HT-29 (cell line): ENCODE data around the gene AKAP9. TPM values are rescaled to one million over a fixed set of nuclear protein-coding genes. Genes with fewer than 3 reads are reported as not detected.
"Not testable (repeated sequence)": the region's sequence is repeated elsewhere in the genome, so short reads cannot be mapped to it uniquely, and the experiment has no call there.

Experiments
- DNase-seq: peaks from one replicate; pipeline ENCODE4 v3.0.0-alpha.2; 2015; ENCODE audit warnings: low spot score
- total RNA-seq: library from RNA; depleted of rRNA; stranded (reverse); fragments of >200 nt; shearing (Covaris generic); gene quantifications from 2 replicates; pipeline ENCODE4 v1.2.3, GENCODE V29; 2014; rRNA removed

AKAP9 gene
- 30.2 and 32.8 TPM in 2 replicates for total RNA-seq

DNA sequence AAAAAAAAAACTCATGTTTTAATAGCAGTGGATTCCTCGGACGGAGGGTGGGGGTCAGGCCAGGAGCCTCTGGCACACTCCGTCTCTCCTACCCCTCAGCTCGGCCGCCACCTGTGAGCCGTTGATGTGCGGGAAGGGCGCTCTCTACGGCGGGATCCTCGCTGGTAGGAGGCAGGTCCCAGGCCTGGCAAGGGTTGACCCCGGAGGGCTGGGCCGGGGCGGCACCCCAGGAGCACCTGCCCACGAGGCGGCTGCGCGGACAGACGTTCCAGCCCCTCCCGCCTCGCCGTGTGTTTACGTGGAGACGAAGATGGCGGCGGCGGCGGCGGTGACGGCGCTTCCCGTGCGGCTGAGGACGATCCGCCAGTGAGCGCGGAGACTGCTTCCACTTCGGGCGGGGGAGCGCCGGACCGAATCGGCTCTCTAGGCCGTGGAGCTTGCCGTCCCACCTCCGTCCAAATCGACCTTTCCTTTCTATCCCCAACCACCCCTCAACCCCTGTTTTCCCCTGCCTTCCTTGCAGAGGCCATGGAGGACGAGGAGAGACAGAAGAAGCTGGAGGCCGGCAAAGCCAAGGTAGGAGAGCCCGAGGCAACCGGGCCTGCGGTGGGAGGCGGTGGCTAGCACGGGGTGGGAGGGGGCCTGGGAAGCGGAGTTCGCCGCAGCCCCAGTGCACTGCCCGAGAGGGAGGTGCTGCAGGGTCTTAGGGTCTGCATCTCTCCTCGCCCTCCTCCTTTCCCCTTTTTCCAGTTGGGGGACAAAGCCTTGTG, at the start of gene AKAP9:
Gene AKAP9, plus strand, starts transcription at position 291 of the 770 bp plus-strand sequence. Its CDS starts 238 bp downstream, at position 529.
- DNase-seq: peak; percentile 91

GRCh38 chr7:91892099-91892705, 48.5 kb upstream of the AKAP9 start:
- no peak for DNase-seq

DNA sequence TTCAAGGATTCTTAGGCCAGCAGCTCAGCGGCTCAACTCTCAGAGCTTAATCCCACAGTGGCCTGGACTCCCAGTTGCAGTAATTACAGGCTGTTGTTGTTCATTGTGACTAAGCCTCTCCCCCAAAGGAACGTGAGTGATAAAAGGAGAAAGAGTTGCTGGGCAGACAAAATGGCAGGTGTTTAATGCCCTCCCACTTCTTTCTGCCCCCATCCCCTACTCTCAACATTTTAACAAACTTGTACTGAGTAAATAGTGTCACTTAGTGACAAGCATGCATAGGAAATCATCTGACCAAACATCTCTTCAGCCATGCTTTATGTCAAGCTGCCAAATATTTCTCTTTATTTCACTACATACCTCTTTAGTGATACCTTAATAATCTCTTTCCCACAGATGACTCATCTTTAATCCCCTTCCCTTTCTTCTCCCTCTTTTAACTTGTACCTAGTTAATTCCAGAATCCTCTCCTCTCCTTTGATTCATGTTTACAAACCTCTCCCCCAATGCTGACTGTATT, 47.8 kb upstream of the AKAP9 start:
- no peak for DNase-seq

DNA sequence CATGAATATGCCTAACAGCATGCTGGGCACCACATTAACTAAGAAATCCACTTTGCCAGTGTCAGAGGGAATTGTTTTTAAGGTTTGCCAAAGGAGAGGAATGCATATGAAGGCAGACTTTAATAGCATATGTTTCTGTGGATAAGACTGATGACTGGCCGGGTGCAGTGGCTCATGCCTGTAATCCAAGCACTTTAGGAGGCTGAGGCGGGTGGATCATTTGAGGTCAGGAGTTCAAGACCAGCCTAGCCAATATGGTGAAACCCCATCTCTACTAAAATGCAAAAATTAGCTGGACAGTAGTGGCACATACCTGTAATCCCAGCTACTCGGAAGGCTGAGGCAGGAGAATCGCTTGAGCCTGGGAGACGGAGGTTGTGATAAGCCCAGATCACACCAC, 47.0 kb upstream of the AKAP9 start:
- DNase-seq: not testable (repeated sequence)

- DNase-seq: no peak
These were observed 45.7 kb upstream of the AKAP9 start for GRCh38 chr7:91894781-91895480.

DNA sequence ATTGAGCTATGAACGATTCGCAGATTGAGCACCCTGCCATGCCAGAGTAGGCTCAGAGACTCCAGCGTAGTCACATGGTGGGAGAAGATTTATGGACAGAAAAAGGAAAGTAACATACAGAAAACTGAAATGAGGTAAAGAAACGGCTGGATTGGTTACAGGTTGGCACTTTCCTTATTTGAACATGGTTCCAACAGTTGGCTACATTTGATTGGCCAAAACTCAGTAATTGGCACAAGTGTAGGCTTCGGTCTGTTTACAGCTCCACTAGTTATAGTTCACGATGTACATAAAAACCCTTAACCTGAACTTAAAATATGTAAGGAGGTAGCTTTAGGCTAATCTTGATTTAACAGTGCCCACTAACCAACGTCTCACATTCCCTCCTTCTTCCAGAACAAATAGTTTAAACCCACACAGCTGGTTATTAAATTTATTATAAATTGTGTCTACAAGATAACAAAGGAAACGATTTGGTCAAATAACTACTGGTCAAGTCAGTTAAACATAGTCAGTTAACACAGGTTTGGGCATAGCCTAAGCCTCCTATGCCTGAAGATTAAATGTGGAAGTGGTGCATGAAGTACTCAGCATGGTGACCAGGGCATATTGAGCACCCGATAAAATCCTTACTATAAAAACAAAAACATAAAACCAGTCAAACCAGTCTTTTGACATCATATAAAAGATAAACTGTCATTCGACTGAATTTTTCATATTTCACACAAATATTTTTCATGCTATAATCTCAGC, 42.2 kb upstream of the AKAP9 start:
- no peak for DNase-seq

- no peak for DNase-seq
These were observed 41.1 kb upstream of the AKAP9 start for GRCh38 chr7:91899563-91899962.

DNA sequence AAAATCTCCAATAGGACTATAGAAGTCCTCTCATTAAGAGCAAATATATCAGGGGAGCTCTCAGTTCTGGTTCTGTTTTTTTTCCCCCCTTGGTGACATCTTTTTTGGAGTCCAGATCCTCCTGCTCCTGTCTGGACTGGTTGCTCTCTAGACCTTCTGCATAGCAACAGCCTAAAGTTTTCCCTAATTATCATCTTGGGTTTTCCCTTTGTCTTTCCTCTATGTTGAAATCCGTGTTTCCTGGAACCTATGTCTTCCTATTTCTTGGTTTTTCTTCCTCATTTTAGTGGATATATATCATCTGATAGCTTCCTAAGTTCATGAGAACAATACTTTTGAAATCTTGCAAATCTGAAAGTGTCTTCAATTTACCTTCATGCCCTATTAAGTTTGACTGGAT, 30.5 kb upstream of the AKAP9 start:
- no peak for DNase-seq

DNA sequence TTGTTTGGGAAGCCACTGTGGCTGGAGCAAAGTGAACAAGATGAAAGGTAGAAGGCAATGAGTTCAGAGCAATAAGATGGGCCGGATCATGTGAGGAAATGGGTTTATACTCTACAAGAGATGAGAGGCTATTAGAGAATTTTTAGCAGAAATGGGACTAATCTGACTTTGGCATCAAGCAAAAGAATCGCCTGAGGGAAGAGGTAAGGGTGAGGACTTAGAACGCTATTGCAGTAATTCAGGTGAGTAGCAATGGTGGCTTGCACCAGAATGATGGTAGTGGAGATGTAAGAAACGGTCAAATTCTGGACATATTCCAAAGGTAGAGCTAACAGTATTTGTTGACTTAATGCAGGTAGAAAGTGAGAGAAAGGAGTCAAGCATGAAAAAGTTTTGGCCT, 29.5 kb upstream of the AKAP9 start:
- DNase-seq: no peak

GRCh38 chr7:91912494-91912893, 28.2 kb upstream of the AKAP9 start:
- no peak for DNase-seq

DNA sequence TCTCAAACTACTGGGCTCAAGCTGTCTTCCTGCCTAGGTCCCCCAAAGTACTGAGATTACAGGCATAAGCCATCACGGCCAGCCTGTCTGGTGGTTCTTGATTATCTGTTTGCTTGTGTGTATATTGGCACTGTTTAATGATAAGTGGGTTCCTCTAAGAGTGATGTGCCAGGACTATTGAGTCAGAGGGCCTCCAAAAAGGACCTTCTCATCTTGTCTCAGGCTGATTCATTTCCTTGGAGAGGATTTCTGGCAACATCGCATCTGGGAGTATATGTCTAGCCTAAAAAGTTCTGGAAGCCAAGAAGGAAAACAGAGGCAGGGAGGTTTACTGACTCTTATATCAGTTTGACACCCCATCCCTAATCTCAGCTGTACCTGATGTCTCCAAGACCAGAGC, 27.1 kb upstream of the AKAP9 start:
- no peak for DNase-seq

- no peak for DNase-seq
These were observed 25.1 kb upstream of the AKAP9 start for GRCh38 chr7:91915401-91916050.

DNA sequence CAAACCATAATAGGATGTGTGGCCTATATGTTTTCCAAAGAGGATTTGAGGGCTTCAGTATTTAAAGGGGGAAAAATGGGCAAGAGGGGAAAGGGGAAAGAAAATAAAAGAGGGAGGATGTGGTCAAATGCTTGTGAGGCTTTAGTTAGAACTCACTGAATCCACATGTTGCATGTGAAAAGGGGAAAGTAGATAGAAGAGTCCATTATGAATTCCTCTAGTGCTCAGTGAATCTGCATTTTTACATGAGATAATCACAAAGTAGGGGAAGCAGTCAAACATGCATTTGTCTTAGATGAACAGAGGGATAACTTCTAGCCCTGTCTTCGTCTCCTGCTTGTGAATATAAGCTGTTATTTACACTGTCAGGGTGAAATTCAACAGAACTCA, 24.6 kb upstream of the AKAP9 start:
- DNase-seq: no peak

- no peak for DNase-seq
These were observed 22.3 kb upstream of the AKAP9 start for GRCh38 chr7:91918356-91918755.

- no peak for DNase-seq
These were observed 17.8 kb upstream of the AKAP9 start for GRCh38 chr7:91922857-91923256.

GRCh38 chr7:91927912-91928311, 12.8 kb upstream of the AKAP9 start:
- no peak for DNase-seq

DNA sequence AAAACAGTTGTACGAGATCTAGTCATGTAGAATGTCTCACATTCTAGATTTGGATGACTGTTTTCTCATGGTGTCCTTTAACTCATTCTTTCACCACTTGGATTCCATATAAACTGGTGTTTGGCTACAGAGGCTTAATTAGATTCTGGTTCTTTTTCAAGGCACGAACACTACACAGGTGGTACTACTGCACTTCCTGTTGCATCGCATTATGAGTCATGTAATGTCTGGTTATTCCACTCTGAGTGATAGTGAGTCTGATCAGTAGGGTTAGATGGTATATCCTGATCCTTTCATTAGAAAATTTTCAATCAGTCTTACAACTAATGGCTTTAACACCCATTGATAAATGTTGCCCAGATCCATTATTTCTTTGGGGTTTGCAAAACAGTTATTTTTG, 11.2 kb upstream of the AKAP9 start:
- peak; percentile 43 for DNase-seq

DNA sequence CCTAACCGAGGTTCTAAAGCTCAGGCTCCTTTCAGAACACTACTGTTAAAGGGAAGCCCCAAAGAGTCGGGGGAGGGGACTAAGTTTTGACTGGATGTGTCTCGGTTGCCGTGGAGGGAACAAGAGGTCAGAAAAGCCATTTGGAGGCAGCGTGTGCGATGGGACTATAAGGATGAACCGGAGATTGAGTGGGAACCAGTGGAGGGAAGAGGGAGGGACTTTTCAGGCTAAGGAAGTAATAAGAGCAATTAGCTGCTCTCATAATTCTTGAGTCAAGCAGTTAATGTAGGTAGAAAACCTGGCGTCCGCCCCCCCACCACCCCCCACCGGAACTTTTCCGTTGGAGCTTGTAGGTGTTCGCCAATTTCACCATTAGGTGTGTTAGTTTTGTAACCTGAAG, 491 bp upstream of the AKAP9 start:
- DNase-seq: peak; percentile 67

DNA sequence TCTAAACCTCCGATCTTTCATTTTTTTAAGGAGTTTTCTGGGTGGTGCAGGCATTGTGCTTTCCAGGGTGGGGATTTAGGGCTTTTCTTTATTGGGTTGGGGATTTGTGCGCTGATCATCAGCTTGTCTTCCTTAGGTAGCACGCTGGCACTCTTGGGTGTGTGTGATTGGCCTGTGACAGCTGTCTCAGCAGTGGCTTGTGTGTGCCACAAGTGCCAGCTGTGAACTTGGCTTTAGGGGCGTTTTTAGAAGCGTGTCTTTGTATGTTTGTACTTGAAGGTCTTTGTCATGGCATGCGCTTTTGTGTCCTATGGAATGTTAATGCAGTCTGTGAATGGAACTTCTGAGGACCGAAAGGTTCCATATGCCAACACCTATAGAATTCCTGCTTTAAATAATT, 788 bp downstream of the AKAP9 start:
- peak; percentile 59 for DNase-seq

- DNase-seq: no peak
These were observed 1.6 kb downstream of the AKAP9 start for GRCh38 chr7:91942312-91942711.

- DNase-seq: not testable (repeated sequence)
These were observed 4.3 kb downstream of the AKAP9 start for GRCh38 chr7:91944970-91945369.
